HG03196 (cell line): Measurements from ENCODE around the gene ITGB8.

Experiments used
- ATAC-seq: cut with Tn5 transposase; IDR thresholded peaks from one replicate; pipeline ENCODE4 v1.9.1; 2021; ENCODE audit not compliant: unreplicated experiment

ITGB8 gene

GRCh38 chr7:20450536-20450935 is 119.8 kb downstream of the ITGB8 start:
- ATAC-seq = no peak

- no peak for ATAC-seq
These were observed 123.5 kb downstream of the ITGB8 start for GRCh38 chr7:20454202-20454601.

DNA sequence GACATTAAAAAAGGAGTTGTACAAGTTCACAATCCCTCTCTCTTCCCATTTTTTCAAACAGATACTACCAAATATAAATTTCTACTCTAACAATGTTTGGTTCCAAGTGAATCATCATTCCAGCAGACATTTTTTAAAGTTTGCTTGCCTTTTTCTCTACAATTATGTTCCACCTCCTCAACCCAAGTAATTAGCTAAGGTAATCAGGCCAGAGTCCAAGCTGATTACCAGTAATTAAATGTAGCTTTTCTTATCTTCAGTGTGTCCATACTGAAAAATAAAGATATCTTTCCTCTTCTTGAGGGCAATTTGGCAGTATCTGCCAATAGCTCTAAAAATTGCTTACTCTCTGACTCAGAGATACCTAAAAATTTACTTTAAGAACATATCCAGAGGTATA is 126.0 kb downstream of the ITGB8 start:
- no peak for ATAC-seq

DNA sequence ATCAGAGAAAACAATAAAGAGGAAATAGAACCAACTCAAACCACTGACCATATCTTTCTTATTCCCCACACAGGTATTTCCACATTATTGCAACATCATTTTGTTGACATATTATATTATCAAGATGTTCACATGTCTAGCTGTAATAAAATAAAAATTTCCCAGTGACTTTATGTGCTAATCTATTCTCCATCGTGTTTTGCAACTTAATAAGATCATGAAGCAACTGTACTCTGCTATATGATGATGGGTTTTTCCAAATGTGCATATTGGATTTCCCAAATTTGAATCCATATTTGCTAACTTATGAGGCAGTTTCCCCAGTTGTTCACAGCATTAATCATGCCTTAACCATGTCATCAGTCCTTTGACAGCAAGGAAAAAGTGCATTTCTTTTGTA is 127.8 kb downstream of the ITGB8 start:
- ATAC-seq = no peak

- ATAC-seq = no peak
These were observed 128.7 kb downstream of the ITGB8 start for GRCh38 chr7:20459419-20459818.

DNA sequence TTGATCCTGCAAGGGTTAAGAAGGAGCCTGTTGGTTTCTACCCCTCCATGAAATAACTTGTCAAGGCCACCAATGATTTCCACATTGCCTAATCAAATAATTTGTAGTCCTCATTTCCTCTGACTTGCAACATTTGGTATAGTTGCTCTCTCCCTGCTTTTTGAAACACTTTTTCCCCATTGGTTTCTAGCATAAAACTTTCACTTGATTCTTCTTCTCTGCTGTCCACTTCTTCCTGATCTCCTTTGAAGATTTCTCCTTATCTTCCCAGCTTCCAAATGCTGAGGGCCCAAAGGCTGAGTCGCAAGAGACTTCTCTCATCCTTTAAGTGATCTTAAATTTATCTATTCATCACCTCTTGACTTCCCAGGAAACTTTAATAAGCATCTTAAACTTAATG is 134.2 kb downstream of the ITGB8 start:
- no peak for ATAC-seq
